Osteoblast (primary cell): ENCODE results near the gene SPTLC3. TPM values are rescaled to one million over a fixed set of nuclear protein-coding genes. Genes with fewer than 3 reads are reported as not detected.

Experiments used
- DNase-seq: peaks from one replicate; pipeline ENCODE4 v3.0.0; 2011; ENCODE audit warnings: low spot score, mixed read lengths; ENCODE audit not compliant: insufficient read length; ENCODE audit errors: missing footprints
- H2AFZ ChIP-seq: 2 replicates; pipeline ENCODE4 v1.6.0; 2011; ENCODE audit warnings: mild to moderate bottlenecking, low read length
- H3K27ac ChIP-seq: 2 replicates; pipeline ENCODE4 v1.5.1; 2011; ENCODE audit warnings: mild to moderate bottlenecking, low read depth, low read length, moderate library complexity
- H3K27me3 ChIP-seq: 2 replicates; pipeline ENCODE4 v1.6.0; 2012; ENCODE audit warnings: mild to moderate bottlenecking, control low read depth, inconsistent platforms, low read length, moderate library complexity; ENCODE audit not compliant: insufficient read depth
- H3K36me3 ChIP-seq: 2 replicates; pipeline ENCODE4 v1.5.1; 2011; ENCODE audit warnings: mild to moderate bottlenecking, low read length, control low read depth, moderate library complexity; ENCODE audit not compliant: insufficient read depth
- H3K4me1 ChIP-seq: 2 replicates; pipeline ENCODE4 v1.5.1; 2011; ENCODE audit warnings: mild to moderate bottlenecking, low read length, control low read depth, moderate library complexity; ENCODE audit not compliant: insufficient read depth
- H3K4me2 ChIP-seq: 2 replicates; pipeline ENCODE4 v1.6.0; 2011; ENCODE audit warnings: mild to moderate bottlenecking, low read length; ENCODE audit not compliant: insufficient read depth
- H3K4me3 ChIP-seq: fragments of 200-600 bp; sonication (generic); 3 replicates; pipeline ENCODE4 v1.5.1; 2012; ENCODE audit warnings: mild to moderate bottlenecking, low read length, inconsistent platforms; ENCODE audit not compliant: insufficient read depth
- H3K79me2 ChIP-seq: 2 replicates; pipeline ENCODE4 v1.6.0; 2012; ENCODE audit warnings: mild to moderate bottlenecking, low read length, control low read depth, inconsistent platforms; ENCODE audit not compliant: insufficient read depth
- H3K9me3 ChIP-seq: 2 replicates; pipeline ENCODE4 v1.5.1; 2011; ENCODE audit warnings: low read depth, low read length, control low read depth
- H4K20me1 ChIP-seq: 2 replicates; pipeline ENCODE4 v1.6.0; 2012; ENCODE audit warnings: mild to moderate bottlenecking, low read length, control low read depth; ENCODE audit not compliant: insufficient read depth
- total RNA-seq: library from RNA; depleted of rRNA; stranded (reverse); fragments of >200 nt; gene quantifications from 2 replicates; pipeline ENCODE4 v1.2.3, GENCODE V29; 2012
- TF ChIP-seq, protein P1 (sequence below): IDR thresholded peaks from 2 replicates; pipeline ENCODE4 v1.5.1; 2011; ENCODE audit warnings: mild to moderate bottlenecking, low read depth, low read length, moderate library complexity; ENCODE audit errors: extremely low read depth

The SPTLC3 gene
- total RNA-seq, 1 donor, result 14.8 TPM

DNA sequence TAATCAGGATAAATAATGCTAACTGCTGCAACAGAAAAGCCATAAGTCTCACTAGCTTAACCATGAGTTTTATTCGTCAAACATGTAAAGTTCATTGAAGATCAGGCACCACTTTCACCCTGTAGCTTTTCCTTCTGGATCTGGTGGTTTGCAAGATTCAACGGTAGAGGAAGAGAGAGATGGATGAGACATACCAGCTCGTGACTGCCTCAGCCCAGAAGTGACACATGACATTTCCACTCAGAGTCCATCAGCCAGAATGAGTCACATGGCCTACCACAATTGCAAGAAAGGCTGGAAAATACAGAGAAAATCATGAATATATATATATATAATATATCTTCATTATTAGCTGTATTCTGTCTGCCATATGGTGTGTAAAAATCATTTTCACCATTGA is 29.0 kb downstream of the SPTLC3 start:
- H3K4me3 ChIP-seq, result no peak overlapping the region
- H3K4me1 ChIP-seq, result peaks cover 20% of the 10 kb centered on the region
- TF ChIP-seq, protein P1, sequence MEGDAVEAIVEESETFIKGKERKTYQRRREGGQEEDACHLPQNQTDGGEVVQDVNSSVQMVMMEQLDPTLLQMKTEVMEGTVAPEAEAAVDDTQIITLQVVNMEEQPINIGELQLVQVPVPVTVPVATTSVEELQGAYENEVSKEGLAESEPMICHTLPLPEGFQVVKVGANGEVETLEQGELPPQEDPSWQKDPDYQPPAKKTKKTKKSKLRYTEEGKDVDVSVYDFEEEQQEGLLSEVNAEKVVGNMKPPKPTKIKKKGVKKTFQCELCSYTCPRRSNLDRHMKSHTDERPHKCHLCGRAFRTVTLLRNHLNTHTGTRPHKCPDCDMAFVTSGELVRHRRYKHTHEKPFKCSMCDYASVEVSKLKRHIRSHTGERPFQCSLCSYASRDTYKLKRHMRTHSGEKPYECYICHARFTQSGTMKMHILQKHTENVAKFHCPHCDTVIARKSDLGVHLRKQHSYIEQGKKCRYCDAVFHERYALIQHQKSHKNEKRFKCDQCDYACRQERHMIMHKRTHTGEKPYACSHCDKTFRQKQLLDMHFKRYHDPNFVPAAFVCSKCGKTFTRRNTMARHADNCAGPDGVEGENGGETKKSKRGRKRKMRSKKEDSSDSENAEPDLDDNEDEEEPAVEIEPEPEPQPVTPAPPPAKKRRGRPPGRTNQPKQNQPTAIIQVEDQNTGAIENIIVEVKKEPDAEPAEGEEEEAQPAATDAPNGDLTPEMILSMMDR, result no peak
- H3K79me2 ChIP-seq, result peaks cover 4% of the 10 kb centered on the region
- DNase-seq, result no peak
- no peaks in the 10 kb centered on the region for H4K20me1 ChIP-seq
- H3K36me3 ChIP-seq, result no peaks in the 10 kb centered on the region
- no peaks in the 10 kb centered on the region for H3K9me3 ChIP-seq
- no peaks in the 10 kb centered on the region for H3K27me3 ChIP-seq
- no peak overlapping the region for H3K27ac ChIP-seq
- no peak overlapping the region for H3K4me2 ChIP-seq
- no peak overlapping the region for H2AFZ ChIP-seq

DNA sequence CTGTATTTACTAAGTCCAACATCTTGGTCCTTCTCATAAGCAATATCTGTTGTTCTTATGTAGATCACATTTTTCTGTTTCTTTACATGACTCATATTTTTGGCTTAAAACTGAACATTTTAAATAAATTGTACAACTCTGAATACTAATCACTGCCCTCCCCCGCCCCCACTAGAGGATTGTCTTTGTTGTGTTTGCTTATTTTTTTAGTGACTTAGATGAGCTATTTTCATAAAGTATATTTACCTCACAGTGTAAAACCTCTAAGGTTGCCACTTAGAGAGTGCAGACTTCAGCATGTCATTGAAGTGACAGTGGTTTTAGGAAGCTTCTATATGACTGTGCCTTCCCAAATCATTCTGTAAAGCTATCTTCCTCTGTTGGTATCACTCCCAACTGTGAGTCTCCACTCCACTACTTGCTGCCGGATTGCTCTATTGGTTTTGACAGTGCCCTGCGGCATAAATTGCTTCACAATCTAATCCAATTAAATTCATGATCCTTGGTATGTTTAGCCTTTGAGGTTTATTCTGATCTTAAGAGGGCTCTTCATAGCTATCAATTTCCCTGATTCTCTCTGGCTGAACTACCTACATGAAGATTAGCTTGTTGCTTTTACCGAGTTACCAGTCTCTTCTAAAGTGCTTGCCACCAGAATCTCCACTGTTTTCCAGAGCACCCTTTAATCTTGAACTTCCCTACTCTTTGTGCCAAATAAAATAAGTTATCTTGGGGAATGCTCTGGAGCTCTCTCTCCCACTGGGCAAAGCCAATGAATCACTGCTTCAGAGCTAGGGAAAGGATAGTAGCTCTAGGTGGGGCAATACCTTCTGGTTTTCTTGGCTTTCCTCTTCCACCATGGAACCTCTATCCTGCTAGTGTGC is 33.0 kb downstream of the SPTLC3 start:
- Histone ChIP-seq H2AFZ (no peak overlapping the region), H3K27ac (peak overlapping the region; percentile 69), H3K4me2 (peak overlapping the region; percentile 68), H3K4me1 (peaks cover 29% of the 10 kb centered on the region), H3K27me3 (no peaks in the 10 kb centered on the region), H3K79me2 (peaks cover 14% of the 10 kb centered on the region), H3K9me3 (no peaks in the 10 kb centered on the region), H3K4me3 (peak overlapping the region; percentile 43), H4K20me1 (no peaks in the 10 kb centered on the region), H3K36me3 (no peaks in the 10 kb centered on the region)
- DNase-seq, result peak; percentile 47
- TF ChIP-seq, protein P1, result no peak

DNA sequence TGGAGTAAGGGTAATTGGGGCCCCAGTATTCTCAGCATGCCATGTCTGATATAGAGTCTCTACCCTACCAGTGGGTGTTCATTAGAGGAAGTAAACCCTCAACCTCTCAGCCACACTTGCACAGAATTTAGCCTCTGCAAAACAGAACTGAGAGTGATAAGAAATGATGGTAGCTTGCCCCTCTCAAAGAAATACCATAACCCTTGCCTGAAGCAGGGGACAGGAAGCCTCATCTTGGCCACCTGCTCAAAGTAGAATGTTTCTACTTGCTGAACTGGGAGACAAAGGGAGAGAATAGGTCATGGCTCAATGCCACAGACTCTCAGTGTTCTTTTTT is 33.7 kb downstream of the SPTLC3 start:
- no peak overlapping the region for H3K4me3 ChIP-seq
- no peaks in the 10 kb centered on the region for H3K36me3 ChIP-seq
- H3K4me2 ChIP-seq, result peak overlapping the region; percentile 68
- no peak overlapping the region for H2AFZ ChIP-seq
- H3K27me3 ChIP-seq, result no peaks in the 10 kb centered on the region
- H4K20me1 ChIP-seq, result no peaks in the 10 kb centered on the region
- peaks cover 14% of the 10 kb centered on the region for H3K79me2 ChIP-seq
- H3K27ac ChIP-seq, result no peak overlapping the region
- TF ChIP-seq, protein P1, result no peak
- H3K4me1 ChIP-seq, result peaks cover 29% of the 10 kb centered on the region
- no peak for DNase-seq
- H3K9me3 ChIP-seq, result no peaks in the 10 kb centered on the region

DNA sequence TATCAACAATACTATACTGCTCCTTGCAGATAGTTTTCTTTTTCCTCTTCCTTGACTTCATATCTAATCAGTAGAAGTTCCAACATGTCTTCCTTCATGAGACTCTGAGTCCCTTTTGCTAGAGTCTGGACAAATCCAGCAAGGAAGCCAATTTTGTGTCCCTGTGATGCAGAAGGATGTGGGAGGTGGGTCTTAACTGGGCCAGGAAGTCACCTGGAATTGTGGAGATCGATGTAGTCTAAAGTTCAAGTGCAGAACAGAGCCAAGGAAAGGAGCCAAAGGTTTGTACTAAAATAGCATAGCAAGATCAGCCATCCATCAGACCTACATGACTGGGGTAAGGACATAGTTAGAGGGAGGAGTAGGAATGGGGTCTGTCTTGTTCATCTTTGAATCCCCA is 37.6 kb downstream of the SPTLC3 start:
- H3K4me1 ChIP-seq, result peaks cover 22% of the 10 kb centered on the region
- H2AFZ ChIP-seq, result no peak overlapping the region
- H3K27ac ChIP-seq, result no peak overlapping the region
- no peaks in the 10 kb centered on the region for H3K36me3 ChIP-seq
- TF ChIP-seq, protein P1, result no peak
- H4K20me1 ChIP-seq, result no peaks in the 10 kb centered on the region
- H3K9me3 ChIP-seq, result no peaks in the 10 kb centered on the region
- DNase-seq, result no peak
- H3K4me2 ChIP-seq, result no peak overlapping the region
- H3K4me3 ChIP-seq, result no peak overlapping the region
- H3K79me2 ChIP-seq, result peaks cover 10% of the 10 kb centered on the region
- H3K27me3 ChIP-seq, result no peaks in the 10 kb centered on the region
